EL (cell line): ENCODE measurements around the gene MARCHF6.
"Not testable (repeated sequence)": the region's sequence is repeated elsewhere in the genome, so short reads cannot be mapped to it uniquely, and the experiment has no call there.

ENCODE experiments used
- DNase-seq: peaks from one replicate; pipeline ENCODE4 v3.0.0-alpha.2; 2016

MARCHF6 gene

GRCh38 chr5:10351199-10351905, 2.1 kb upstream of the MARCHF6 start:
- peak; percentile 84 for DNase-seq

- DNase-seq, result no peak
Measured at GRCh38 chr5:10351919-10352318, 1.6 kb upstream of the MARCHF6 start.

GRCh38 chr5:10352430-10353240, 860 bp upstream of the MARCHF6 start:
- peak; percentile 43 for DNase-seq

- DNase-seq, result peak; percentile 61
Measured at GRCh38 chr5:10354048-10354872, 765 bp downstream of the MARCHF6 start.

GRCh38 chr5:10355071-10355889, 1.8 kb downstream of the MARCHF6 start:
- DNase-seq, result peak; percentile 80

GRCh38 chr5:10358999-10359398, 5.5 kb downstream of the MARCHF6 start:
- DNase-seq, result no peak

- DNase-seq, result no peak
Measured at GRCh38 chr5:10360686-10361085, 7.2 kb downstream of the MARCHF6 start.

DNA sequence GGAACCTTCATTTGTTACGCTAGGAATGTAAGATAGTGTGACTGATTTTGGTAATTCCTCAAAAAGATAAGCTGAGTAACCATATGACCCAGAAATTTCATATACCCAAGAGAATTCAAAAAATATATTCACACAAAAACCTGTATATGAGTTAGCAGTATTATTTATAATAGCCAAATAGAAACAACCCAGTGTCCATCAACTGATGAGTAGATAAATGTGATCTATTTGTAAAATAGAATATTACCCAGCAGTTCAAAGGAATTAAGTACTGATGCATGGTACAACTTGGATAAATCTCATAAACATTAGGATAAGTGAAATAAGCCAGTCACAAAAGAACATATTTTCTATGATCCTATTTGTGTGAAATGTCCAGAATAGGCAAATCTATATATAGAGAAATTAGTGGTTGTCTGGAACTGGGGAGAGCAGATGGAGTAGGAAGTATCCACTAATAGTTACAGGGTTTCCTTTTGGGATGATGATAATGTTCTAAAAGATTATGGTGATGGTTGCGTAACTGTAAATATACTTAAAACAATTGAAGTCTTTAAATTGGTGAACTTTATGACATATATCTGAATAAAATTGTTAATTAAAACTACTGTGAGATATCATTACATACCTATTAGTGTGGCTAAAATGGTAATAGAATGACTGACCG, 10.2 kb downstream of the MARCHF6 start:
- no peak for DNase-seq

DNA sequence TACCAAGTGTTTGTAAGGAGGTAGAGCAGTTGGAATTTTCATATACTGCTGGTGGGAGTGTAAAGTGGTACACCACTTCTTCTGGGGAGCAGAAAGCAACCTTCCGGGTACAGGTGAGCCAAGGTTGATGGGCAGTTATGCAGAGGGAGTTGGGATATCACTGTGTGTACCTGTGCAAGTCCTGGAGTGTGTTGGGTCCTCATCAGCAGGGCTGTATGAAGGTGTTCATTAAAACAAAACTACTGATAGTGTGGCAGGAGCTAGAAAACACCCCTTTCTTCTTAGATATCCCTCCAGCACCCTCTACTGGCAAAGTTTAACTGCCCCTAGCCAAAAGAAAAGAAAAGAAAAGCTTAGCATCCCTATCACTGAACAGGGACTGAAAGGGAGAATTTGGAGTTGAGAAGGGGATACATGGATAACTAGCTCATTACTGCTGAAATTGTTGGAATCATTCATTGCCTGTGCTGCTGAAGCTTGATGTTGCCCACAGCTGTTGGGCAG, 10.7 kb downstream of the MARCHF6 start:
- no peak for DNase-seq

GRCh38 chr5:10365782-10366181, 12.3 kb downstream of the MARCHF6 start:
- no peak for DNase-seq

DNA sequence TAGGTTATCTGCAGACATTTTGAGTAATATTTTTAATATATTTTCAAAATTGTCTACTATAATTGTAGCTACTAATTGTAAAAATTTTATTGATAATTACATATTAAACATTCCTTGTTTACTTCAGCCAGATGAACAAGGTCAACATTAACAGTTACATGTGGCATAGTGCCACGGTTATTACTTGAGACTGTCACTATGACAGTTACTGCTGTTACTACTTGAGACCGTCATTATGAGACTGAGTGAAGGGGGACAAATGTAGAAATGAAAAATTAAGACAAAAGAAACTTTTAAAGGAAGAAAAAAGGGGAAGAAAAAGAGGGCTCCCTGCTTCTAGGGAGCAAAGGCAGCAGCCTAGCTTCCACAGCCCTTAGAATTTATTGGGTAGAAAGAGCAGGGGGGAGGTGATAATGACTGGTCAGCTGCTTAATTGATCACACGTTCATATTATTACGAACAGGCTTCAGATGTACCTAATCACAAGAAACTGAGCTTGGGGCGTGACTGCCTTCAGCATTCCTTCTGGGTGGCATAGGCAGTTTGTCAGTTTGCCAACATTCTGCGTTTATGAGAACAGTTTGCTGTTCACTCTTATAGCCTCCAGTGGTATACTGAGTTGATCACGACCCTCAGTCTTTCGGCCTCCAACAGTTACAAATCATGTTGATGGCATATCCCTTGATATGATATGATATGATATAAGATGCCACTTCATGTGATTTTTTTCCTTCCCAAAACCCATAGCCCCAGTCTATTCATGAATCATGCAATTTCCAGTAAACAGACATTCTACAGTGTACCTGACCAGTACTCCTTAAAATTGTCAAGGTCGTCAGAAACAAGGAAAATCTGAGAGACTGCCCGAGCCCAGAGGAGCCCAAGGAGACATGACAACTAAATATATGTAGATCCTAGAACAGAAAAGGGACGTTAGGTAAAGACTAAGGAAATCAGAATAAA, 13.1 kb downstream of the MARCHF6 start:
- peak; percentile 91 for DNase-seq

- DNase-seq, result no peak
Measured at GRCh38 chr5:10367579-10367978, 14.1 kb downstream of the MARCHF6 start.

- DNase-seq, result no peak
Measured at GRCh38 chr5:10370931-10371330, 17.4 kb downstream of the MARCHF6 start.

DNA sequence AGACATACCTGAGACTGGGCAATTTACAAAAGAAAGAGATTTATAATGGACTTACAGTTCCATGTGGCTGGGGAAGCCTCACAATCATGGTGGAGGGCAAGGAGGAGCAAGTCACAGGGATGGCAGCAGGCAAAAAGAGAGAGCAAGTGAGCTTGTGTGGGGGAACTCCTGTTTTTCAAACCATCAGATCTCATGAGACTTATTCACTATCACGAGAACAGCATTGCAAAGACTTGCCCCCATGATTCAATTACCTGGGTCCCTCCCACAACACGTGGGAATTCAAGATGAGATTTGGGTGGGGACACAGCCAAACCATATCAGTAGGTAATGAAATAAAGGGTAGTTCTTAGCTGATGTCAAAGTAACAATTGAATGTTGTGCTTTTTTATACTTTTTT, 17.9 kb downstream of the MARCHF6 start:
- not testable (repeated sequence) for DNase-seq

DNA sequence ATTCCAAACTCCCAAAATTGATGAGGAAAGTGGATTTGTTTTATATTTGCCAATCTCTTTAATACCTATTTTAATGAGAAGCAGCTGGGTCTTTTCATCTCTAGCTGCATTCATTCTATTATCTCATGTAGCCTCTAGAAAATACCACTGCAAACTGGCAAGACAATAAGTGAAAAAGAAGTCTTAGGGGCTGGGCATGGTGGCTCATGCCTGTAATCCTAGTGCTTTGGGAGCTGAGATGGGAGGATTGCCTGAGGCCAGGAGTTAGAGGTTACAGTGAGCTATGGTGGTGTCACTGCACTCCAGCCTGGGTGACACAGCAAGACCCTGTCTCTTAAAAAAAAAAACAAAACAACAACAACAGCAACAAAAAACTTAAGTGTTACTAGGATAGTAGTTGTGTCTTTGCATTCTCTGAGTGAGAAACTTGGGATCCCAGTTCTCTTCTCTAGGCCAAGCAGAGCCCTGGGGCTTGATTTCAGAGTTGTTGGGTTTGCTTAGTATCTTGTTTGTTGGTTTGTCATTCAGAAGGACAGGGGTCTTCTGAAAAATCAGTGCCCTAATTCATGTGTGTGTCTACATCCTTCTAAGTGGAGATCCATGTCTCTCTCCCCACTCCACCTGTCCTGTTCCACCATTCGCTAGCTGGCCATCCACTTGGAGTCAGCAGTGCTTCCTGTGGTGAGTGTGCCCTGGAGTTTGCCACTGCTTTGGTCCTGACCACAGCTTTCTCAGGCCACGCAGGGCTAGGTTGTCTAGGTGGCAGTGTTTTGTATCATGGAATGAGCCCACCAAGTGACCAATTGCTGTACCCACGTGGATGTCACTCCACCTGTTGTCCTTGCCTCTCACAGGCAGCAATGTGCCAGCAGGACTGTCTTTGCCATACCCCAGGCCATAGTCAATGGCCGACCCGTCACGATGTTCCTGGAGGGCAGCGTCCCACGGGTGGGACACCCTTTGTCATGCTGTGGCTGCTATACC, 19.5 kb downstream of the MARCHF6 start:
- DNase-seq, result peak; percentile 26

DNA sequence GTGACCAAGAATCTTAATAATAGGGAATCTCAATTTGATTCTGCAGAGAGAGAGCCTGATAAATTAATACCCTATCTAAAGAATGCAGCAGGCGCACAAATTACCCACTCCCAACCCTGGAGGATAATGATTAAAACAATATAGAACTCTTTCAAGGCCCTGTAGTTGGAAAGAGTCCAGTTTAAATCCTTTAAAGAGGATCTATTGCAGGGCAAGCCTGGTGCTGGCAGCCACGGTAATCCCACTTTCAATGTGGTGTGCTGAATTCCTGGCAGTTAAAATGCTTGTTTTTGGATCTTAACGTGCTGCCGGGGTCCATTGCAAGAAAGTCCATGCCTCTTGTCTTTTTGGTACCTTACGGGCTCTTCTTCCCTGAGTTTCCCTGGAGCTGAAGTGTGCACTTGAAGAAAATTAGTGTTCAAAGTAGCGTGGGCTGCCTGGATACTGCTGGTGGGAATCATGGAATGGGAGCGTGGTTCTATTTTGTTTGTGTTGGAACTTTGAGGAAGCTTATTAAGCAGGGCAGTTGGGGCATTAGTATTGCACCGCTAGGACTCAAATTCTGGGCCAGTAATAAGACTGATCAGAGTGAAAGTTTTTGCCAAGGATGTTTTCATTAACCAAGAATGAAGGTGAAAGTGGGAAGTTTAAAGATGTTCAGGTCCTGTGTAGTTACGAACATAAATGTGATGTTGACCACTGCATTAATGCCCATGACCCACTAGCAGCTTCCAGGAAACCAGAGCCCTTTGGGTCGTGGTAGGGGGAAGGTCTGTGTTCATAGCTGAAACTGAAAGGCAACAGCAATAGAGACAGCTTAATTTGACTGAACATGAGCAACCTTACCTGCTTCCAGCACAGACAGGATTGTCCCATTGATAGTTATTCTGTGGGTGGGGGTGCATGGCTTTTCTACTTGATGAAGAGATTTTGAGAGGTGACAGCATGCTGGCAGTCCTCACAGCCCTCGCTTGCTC, 20.8 kb downstream of the MARCHF6 start:
- no peak for DNase-seq

DNA sequence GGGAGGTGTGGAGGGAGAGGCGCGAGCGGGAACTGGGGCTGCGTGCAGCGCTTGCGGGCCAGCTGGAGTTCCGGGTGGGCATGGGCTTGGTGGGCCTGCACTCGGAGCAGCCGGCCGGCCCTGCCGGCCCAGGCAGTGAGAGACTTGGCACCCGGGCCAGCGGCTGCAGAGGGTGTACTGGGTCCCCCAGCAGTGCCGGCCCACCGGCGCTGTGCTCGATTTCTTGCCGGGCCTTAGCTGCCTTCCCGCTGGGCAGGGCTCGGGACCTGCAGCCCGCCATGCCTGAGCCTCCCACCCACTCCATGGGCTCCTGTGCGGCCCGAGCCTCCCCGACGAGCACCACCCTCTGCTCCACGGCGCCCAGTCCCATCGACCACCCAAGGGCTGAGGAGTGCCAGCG, 21.7 kb downstream of the MARCHF6 start:
- DNase-seq, result not testable (repeated sequence)

DNA sequence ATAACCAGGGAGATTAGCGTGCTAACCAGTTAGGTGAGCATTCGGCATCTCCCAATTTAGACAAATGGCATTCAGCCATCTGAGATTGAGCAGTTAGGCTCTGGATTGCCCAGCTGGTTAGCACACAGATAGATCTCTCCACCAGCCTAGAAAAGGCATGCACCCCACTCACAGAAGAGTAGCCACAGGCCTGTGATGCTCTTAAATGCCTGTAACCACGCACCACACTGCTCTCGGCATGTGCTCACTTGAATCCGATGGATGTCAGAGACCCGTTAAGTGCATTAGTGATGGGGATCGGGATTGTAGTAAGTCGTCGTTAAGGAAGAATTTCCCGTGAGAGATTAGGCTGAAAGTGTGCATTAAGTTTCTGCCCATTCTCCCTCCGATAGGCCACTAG, 23.0 kb downstream of the MARCHF6 start:
- no peak for DNase-seq
